Peyer's patch (tissue), 4 donors: ENCODE data around the gene AIG1.

ENCODE experiments used
- CTCF ChIP-seq, 6 experiments: fragments of 450-650 bp in 4 of 6; fragments of 200-600 bp in 2 of 6; sonication (generic) in 1 of 6; IDR thresholded peaks; one replicate each; pipeline ENCODE4 v1.5.1; 2017 to 2019; ENCODE audit warnings: antibody characterized with exemption in 6 of 6, mild to moderate bottlenecking in 3 of 6, moderate library complexity in 1 of 6
- POLR2A ChIP-seq, 2 donors: fragments of 450-650 bp; IDR thresholded peaks; one replicate each; pipeline ENCODE4 v1.5.1; 2017; ENCODE audit warnings: antibody characterized with exemption in 2 of 2, mild to moderate bottlenecking in 2 of 2, moderate library complexity in 2 of 2

DNA sequence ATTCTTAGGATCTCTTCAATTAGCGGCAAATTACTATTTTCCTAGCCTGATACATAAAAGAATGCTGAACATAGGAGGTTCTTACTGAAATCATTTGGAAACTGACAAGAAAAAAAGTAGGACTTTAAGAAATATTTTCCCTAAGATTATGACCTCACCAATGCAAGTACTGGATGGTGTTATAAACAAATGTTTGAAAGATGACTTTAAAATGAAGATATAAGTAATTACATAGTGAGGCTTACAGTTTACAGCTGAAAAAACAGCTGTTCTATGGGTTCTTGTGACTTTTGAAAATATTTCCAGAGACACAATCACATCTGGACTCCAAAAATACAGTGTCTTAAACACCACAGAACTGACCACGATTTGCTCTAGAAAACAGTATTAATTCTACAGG is 324.9 kb downstream of the AIG1 start:
- TF ChIP-seq CTCF (IDR thresholded peaks at IDR 0.05) (no peak), POLR2A (IDR thresholded peaks at IDR 0.05) (no peak)
